GM23338 (cell line): ENCODE measurements around the gene PRLH. TPM values are rescaled to one million over a fixed set of nuclear protein-coding genes. Genes with fewer than 3 reads are reported as not detected.

Experiments used
- ATAC-seq: fragments of 200-7000 bp; cut with Tn5 transposase; 3 replicates; pipeline ENCODE4 v1.9.1; 2020
- DNase-seq: peaks from one replicate; pipeline ENCODE4 v3.0.0-alpha.2; 2015; ENCODE audit warnings: low spot score
- H2AFZ ChIP-seq: fragments of 200-600 bp; sonication (generic); 2 replicates; pipeline ENCODE4 v1.8.0; 2016; ENCODE audit warnings: antibody characterized with exemption, mild to moderate bottlenecking, moderate library complexity
- H3F3A ChIP-seq: fragments of 200-600 bp; sonication (generic); replicated peaks from 2 replicates; pipeline ENCODE4 v1.8.0; 2017; ENCODE audit warnings: antibody characterized with exemption, mixed run types, low read depth
- H3K27ac ChIP-seq: fragments of 200-600 bp; sonication (generic); 2 replicates; pipeline ENCODE4 v1.6.1; 2016; ENCODE audit warnings: low read depth
- H3K27me3 ChIP-seq: fragments of 200-600 bp; sonication (generic); 2 replicates; pipeline ENCODE4 v1.8.0; 2016; ENCODE audit warnings: mild to moderate bottlenecking, mixed run types, moderate library complexity; ENCODE audit not compliant: insufficient read depth
- H3K36me3 ChIP-seq: fragments of 200-600 bp; sonication (generic); 2 replicates; pipeline ENCODE4 v1.8.0; 2016; ENCODE audit warnings: mild to moderate bottlenecking; ENCODE audit not compliant: insufficient read depth
- H3K4me1 ChIP-seq: fragments of 200-600 bp; sonication (generic); 2 replicates; pipeline ENCODE4 v1.8.0; 2016; ENCODE audit warnings: mild to moderate bottlenecking, moderate library complexity; ENCODE audit not compliant: insufficient read depth
- H3K4me2 ChIP-seq: fragments of 200-600 bp; sonication (generic); 2 replicates; pipeline ENCODE4 v1.7.1; 2017; ENCODE audit warnings: mixed run types
- H3K4me3 ChIP-seq: fragments of 200-600 bp; sonication (generic); 2 replicates; pipeline ENCODE4 v1.6.1; 2016; ENCODE audit warnings: mixed run types
- H3K79me2 ChIP-seq: fragments of 200-600 bp; sonication (generic); replicated peaks from 2 replicates; pipeline ENCODE4 v1.8.0; 2017; ENCODE audit warnings: mild to moderate bottlenecking; ENCODE audit not compliant: insufficient read depth
- H3K9me2 ChIP-seq: fragments of 200-600 bp; sonication (generic); 2 replicates; pipeline ENCODE4 v1.8.0; 2017; ENCODE audit not compliant: insufficient read depth
- H4K20me1 ChIP-seq: fragments of 200-600 bp; sonication (generic); replicated peaks from 2 replicates; pipeline ENCODE4 v1.8.0; 2017; ENCODE audit warnings: mild to moderate bottlenecking; ENCODE audit not compliant: insufficient read depth
- H3K27ac Mint-ChIP-seq: 2 replicates; pipeline ENCODE4 v1.8.0; 2020; ENCODE audit warnings: inconsistent platforms, mild to moderate bottlenecking, moderate library complexity, mixed read lengths
- H3K27me3 Mint-ChIP-seq: 3 replicates; pipeline ENCODE4 v1.8.0; 2022; ENCODE audit warnings: low read depth, mild to moderate bottlenecking, moderate library complexity, mixed read lengths, inconsistent platforms; ENCODE audit not compliant: insufficient read depth, poor library complexity
- H3K36me3 Mint-ChIP-seq: 3 replicates; pipeline ENCODE4 v1.8.0; 2021; ENCODE audit warnings: low read depth, mild to moderate bottlenecking, inconsistent platforms, moderate library complexity, mixed read lengths
- H3K4me1 Mint-ChIP-seq: 3 replicates; pipeline ENCODE4 v1.8.0; 2020; ENCODE audit warnings: mild to moderate bottlenecking, inconsistent platforms, mixed read lengths
- H3K4me3 Mint-ChIP-seq: 3 replicates; pipeline ENCODE4 v1.8.0; 2021; ENCODE audit warnings: moderate library complexity, mild to moderate bottlenecking, inconsistent platforms, mixed read lengths
- H3K9me3 Mint-ChIP-seq: 3 replicates; pipeline ENCODE4 v1.8.0; 2020; ENCODE audit warnings: moderate library complexity, mild to moderate bottlenecking, inconsistent platforms, mixed read lengths
- CREB1 ChIP-seq: fragments of 250-450 bp; sonication (Bioruptor Pico); IDR thresholded peaks from 2 replicates; pipeline ENCODE4 v1.5.0; 2020; ENCODE audit warnings: low read depth, mild to moderate bottlenecking, moderate library complexity
- ETS1 ChIP-seq: IDR thresholded peaks from 2 replicates; pipeline ENCODE4 v1.6.1; 2016; ENCODE audit warnings: antibody characterized with exemption
- EZH2 ChIP-seq: fragments of 200-600 bp; sonication (generic); IDR thresholded peaks from one replicate; pipeline ENCODE4 v1.8.0; 2017; ENCODE audit warnings: antibody characterized with exemption, mild to moderate bottlenecking, low read depth; ENCODE audit not compliant: unreplicated experiment
- EZH2phosphoT487 ChIP-seq: fragments of 200-600 bp; sonication (generic); IDR thresholded peaks from one replicate; pipeline ENCODE4 v1.8.1; 2018; ENCODE audit warnings: antibody characterized with exemption; ENCODE audit not compliant: unreplicated experiment
- JUNB ChIP-seq: IDR thresholded peaks from one replicate; pipeline ENCODE4 v1.6.1; 2016; ENCODE audit warnings: antibody characterized with exemption; ENCODE audit not compliant: unreplicated experiment
- NANOG ChIP-seq: IDR thresholded peaks from 2 replicates; pipeline ENCODE4 v1.6.1; 2016; ENCODE audit warnings: antibody characterized with exemption, borderline replicate concordance
- POLR2AphosphoS5 ChIP-seq: IDR thresholded peaks from 2 replicates; pipeline ENCODE4 v1.6.1; 2016; ENCODE audit warnings: antibody characterized with exemption, low read depth
- STAT1 ChIP-seq: IDR thresholded peaks from one replicate; pipeline ENCODE4 v1.6.1; 2016; ENCODE audit warnings: antibody characterized with exemption; ENCODE audit not compliant: unreplicated experiment
- ZNF114 ChIP-seq: fragments of 250-450 bp; sonication (Bioruptor Pico); IDR thresholded peaks from 2 replicates; pipeline ENCODE4 v1.5.0; 2020; ENCODE audit warnings: mild to moderate bottlenecking, moderate library complexity
- ZNF331 ChIP-seq: fragments of 250-450 bp; sonication (Bioruptor Pico); IDR thresholded peaks from 2 replicates; pipeline ENCODE4 v1.5.0; 2020; ENCODE audit warnings: low read depth, mild to moderate bottlenecking, moderate library complexity
- polyA plus RNA-seq: library from polyadenylated mRNA; unstranded; fragments of >200 nt; fragmentation: Nextera tagmentation; extraction: Ambion mirVana; gene quantifications from 2 replicates; pipeline ENCODE4 v1.2.1, GENCODE V29; 2016
- total RNA-seq: library from RNA; depleted of rRNA; stranded (reverse); fragments of >200 nt; shearing (Covaris generic); gene quantifications from 2 replicates; pipeline ENCODE4 v1.2.3, GENCODE V29; 2014
- TF ChIP-seq, protein P1 (sequence below): IDR thresholded peaks from one replicate; pipeline ENCODE4 v1.6.1; 2018; ENCODE audit warnings: antibody characterized with exemption; ENCODE audit not compliant: unreplicated experiment
- TF ChIP-seq, protein P2 (sequence below), 2 experiments: fragments of 200-600 bp in 1 of 2; sonication (generic) in 1 of 2; conservative IDR thresholded peaks; 2 replicates each; pipeline versions ENCODE4 v1.5.1 to v1.6.1; 2016 to 2017; ENCODE audit warnings: antibody characterized with exemption in 2 of 2, low read depth in 2 of 2, mild to moderate bottlenecking in 2 of 2, moderate library complexity in 1 of 2
- TF ChIP-seq, protein P3 (sequence below): fragments of 250-450 bp; sonication (Bioruptor Pico); IDR thresholded peaks from 2 replicates; pipeline ENCODE4 v1.5.0; 2020; ENCODE audit warnings: mild to moderate bottlenecking, moderate library complexity

PRLH gene
- total and polyA plus RNA-seq, 2 experiments from 2014 or later = not detected

DNA sequence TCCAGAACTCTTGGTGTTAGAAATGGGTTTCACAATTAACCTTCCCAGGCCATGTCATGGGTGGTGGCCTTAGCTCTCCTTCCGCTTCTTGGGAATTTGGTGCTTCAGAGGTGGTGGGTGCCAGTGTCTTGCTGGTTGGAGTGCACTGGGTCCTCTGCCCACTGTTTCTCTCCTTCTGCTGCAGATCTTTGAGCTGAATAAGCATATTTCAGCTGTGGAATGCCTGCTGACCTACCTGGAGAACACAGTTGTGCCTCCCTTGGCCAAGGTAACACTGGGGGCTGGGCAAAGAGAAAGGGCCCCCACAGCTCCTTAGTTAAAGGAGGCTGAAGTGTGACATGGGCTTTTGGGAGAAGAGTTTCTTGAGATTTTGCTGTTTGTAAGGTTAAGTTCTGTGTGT, 32.0 kb upstream of the PRLH start:
- Mint-ChIP-seq H3K36me3 (no peaks in the 10 kb centered on the region), H3K4me1 (peaks cover 17% of the 10 kb centered on the region), H3K27me3 (peaks cover 4% of the 10 kb centered on the region), H3K27ac (no peak overlapping the region), H3K4me3 (no peak overlapping the region), H3K9me3 (no peaks in the 10 kb centered on the region)
- Histone ChIP-seq H2AFZ (no peak overlapping the region), H3K36me3 (no peaks in the 10 kb centered on the region), H3F3A (no peaks in the 10 kb centered on the region), H4K20me1 (no peaks in the 10 kb centered on the region), H3K9me2 (no peaks in the 10 kb centered on the region), H3K4me1 (no peaks in the 10 kb centered on the region), H3K4me2 (no peak overlapping the region), H3K79me2 (no peaks in the 10 kb centered on the region), H3K27me3 (no peaks in the 10 kb centered on the region), H3K4me3 (no peak overlapping the region), H3K27ac (no peak overlapping the region)
- TF ChIP-seq, protein P1, sequence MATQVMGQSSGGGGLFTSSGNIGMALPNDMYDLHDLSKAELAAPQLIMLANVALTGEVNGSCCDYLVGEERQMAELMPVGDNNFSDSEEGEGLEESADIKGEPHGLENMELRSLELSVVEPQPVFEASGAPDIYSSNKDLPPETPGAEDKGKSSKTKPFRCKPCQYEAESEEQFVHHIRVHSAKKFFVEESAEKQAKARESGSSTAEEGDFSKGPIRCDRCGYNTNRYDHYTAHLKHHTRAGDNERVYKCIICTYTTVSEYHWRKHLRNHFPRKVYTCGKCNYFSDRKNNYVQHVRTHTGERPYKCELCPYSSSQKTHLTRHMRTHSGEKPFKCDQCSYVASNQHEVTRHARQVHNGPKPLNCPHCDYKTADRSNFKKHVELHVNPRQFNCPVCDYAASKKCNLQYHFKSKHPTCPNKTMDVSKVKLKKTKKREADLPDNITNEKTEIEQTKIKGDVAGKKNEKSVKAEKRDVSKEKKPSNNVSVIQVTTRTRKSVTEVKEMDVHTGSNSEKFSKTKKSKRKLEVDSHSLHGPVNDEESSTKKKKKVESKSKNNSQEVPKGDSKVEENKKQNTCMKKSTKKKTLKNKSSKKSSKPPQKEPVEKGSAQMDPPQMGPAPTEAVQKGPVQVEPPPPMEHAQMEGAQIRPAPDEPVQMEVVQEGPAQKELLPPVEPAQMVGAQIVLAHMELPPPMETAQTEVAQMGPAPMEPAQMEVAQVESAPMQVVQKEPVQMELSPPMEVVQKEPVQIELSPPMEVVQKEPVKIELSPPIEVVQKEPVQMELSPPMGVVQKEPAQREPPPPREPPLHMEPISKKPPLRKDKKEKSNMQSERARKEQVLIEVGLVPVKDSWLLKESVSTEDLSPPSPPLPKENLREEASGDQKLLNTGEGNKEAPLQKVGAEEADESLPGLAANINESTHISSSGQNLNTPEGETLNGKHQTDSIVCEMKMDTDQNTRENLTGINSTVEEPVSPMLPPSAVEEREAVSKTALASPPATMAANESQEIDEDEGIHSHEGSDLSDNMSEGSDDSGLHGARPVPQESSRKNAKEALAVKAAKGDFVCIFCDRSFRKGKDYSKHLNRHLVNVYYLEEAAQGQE = no peak
- TF ChIP-seq EZH2phosphoT487 (no peak), EZH2 (no peak), JUNB (no peak), POLR2AphosphoS5 (no peak), ZNF114 (no peak), NANOG (no peak), ZNF331 (no peak), ETS1 (no peak), STAT1 (no peak), CREB1 (no peak)
- TF ChIP-seq, protein P2, sequence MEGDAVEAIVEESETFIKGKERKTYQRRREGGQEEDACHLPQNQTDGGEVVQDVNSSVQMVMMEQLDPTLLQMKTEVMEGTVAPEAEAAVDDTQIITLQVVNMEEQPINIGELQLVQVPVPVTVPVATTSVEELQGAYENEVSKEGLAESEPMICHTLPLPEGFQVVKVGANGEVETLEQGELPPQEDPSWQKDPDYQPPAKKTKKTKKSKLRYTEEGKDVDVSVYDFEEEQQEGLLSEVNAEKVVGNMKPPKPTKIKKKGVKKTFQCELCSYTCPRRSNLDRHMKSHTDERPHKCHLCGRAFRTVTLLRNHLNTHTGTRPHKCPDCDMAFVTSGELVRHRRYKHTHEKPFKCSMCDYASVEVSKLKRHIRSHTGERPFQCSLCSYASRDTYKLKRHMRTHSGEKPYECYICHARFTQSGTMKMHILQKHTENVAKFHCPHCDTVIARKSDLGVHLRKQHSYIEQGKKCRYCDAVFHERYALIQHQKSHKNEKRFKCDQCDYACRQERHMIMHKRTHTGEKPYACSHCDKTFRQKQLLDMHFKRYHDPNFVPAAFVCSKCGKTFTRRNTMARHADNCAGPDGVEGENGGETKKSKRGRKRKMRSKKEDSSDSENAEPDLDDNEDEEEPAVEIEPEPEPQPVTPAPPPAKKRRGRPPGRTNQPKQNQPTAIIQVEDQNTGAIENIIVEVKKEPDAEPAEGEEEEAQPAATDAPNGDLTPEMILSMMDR (conservative IDR thresholded peaks at IDR 0.05; ENCODE audit: low read depth in 2 of 2) = no peak
- TF ChIP-seq, protein P3, sequence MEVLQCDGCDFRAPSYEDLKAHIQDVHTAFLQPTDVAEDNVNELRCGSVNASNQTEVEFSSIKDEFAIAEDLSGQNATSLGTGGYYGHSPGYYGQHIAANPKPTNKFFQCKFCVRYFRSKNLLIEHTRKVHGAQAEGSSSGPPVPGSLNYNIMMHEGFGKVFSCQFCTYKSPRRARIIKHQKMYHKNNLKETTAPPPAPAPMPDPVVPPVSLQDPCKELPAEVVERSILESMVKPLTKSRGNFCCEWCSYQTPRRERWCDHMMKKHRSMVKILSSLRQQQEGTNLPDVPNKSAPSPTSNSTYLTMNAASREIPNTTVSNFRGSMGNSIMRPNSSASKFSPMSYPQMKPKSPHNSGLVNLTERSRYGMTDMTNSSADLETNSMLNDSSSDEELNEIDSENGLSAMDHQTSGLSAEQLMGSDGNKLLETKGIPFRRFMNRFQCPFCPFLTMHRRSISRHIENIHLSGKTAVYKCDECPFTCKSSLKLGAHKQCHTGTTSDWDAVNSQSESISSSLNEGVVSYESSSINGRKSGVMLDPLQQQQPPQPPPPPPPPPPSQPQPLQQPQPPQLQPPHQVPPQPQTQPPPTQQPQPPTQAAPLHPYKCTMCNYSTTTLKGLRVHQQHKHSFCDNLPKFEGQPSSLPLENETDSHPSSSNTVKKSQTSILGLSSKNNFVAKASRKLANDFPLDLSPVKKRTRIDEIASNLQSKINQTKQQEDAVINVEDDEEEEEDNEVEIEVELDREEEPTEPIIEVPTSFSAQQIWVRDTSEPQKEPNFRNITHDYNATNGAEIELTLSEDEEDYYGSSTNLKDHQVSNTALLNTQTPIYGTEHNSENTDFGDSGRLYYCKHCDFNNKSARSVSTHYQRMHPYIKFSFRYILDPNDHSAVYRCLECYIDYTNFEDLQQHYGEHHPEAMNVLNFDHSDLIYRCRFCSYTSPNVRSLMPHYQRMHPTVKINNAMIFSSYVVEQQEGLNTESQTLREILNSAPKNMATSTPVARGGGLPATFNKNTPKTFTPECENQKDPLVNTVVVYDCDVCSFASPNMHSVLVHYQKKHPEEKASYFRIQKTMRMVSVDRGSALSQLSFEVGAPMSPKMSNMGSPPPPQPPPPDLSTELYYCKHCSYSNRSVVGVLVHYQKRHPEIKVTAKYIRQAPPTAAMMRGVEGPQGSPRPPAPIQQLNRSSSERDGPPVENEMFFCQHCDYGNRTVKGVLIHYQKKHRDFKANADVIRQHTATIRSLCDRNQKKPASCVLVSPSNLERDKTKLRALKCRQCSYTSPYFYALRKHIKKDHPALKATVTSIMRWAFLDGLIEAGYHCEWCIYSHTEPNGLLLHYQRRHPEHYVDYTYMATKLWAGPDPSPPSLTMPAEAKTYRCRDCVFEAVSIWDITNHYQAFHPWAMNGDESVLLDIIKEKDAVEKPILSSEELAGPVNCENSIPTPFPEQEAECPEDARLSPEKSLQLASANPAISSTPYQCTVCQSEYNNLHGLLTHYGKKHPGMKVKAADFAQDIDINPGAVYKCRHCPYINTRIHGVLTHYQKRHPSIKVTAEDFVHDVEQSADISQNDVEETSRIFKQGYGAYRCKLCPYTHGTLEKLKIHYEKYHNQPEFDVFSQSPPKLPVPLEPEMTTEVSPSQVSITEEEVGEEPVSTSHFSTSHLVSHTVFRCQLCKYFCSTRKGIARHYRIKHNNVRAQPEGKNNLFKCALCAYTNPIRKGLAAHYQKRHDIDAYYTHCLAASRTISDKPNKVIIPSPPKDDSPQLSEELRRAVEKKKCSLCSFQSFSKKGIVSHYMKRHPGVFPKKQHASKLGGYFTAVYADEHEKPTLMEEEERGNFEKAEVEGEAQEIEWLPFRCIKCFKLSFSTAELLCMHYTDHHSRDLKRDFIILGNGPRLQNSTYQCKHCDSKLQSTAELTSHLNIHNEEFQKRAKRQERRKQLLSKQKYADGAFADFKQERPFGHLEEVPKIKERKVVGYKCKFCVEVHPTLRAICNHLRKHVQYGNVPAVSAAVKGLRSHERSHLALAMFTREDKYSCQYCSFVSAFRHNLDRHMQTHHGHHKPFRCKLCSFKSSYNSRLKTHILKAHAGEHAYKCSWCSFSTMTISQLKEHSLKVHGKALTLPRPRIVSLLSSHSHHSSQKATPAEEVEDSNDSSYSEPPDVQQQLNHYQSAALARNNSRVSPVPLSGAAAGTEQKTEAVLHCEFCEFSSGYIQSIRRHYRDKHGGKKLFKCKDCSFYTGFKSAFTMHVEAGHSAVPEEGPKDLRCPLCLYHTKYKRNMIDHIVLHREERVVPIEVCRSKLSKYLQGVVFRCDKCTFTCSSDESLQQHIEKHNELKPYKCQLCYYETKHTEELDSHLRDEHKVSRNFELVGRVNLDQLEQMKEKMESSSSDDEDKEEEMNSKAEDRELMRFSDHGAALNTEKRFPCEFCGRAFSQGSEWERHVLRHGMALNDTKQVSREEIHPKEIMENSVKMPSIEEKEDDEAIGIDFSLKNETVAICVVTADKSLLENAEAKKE (CRISPR knock-in tag) = no peak
- no peak for DNase-seq
- ATAC-seq = no peak
